KBM-7 (cell line): ENCODE results near the gene C1orf21.
A peak's percentile ranks its signal among the peaks of the same experiment; 100 is the strongest.

Source experiments
- DNase-seq: peaks from one replicate; pipeline ENCODE4 v3.0.0-alpha.2; 2015
- in situ Hi-C: fragments of 300-500 bp; cut with MboI; formaldehyde crosslinking; loops from 2 replicates; pipeline ENCODE4 v1.14.3; 2020; ENCODE audit warnings: low sequenced_read_pairs, low pct_unique_long_range_greater_than_20kb, mixed read lengths

The C1orf21 gene

GRCh38 chr1:184406479-184406878 is 19.6 kb downstream of the C1orf21 start:
- in situ Hi-C loops = no loop called here
- DNase-seq = no peak

GRCh38 chr1:184407816-184408510 is 21.1 kb downstream of the C1orf21 start:
- DNase-seq = no peak
- in situ Hi-C loops = no loop called here

GRCh38 chr1:184408580-184408979 is 21.8 kb downstream of the C1orf21 start:
- in situ Hi-C loops = no loop called here
- DNase-seq = no peak

GRCh38 chr1:184409011-184409410 is 22.2 kb downstream of the C1orf21 start:
- in situ Hi-C loops = no loop called here
- no peak for DNase-seq

- in situ Hi-C loops = no loop called here
Measured at GRCh38 chr1:184412472-184412871, 25.6 kb downstream of the C1orf21 start.

GRCh38 chr1:184416481-184416880 is 29.7 kb downstream of the C1orf21 start:
- in situ Hi-C loops = no loop called here
- DNase-seq = no peak

More at GRCh38 chr1:184412472-184412871, 25.6 kb downstream of the C1orf21 start:
- DNase-seq = no peak

GRCh38 chr1:184416946-184417345 is 30.1 kb downstream of the C1orf21 start:
- in situ Hi-C loops = no loop called here
- DNase-seq = no peak

GRCh38 chr1:184417916-184418315 is 31.1 kb downstream of the C1orf21 start:
- in situ Hi-C loops = no loop called here
- no peak for DNase-seq

GRCh38 chr1:184418652-184419349 is 32.0 kb downstream of the C1orf21 start:
- in situ Hi-C loops = no loop called here
- peak; percentile 70 for DNase-seq

- in situ Hi-C loops = no loop called here
- peak; percentile 9 for DNase-seq
Measured at GRCh38 chr1:184419350-184420161, 32.7 kb downstream of the C1orf21 start.

GRCh38 chr1:184422490-184423233 is 35.8 kb downstream of the C1orf21 start:
- in situ Hi-C loops = no loop called here
- no peak for DNase-seq

- in situ Hi-C loops = no loop called here
- DNase-seq = no peak
Measured at GRCh38 chr1:184423649-184424048, 36.8 kb downstream of the C1orf21 start.

- in situ Hi-C loops = no loop called here
- no peak for DNase-seq
Measured at GRCh38 chr1:184424157-184424556, 37.3 kb downstream of the C1orf21 start.

GRCh38 chr1:184424945-184425344 is 38.1 kb downstream of the C1orf21 start:
- in situ Hi-C loops = no loop called here
- no peak for DNase-seq

GRCh38 chr1:184425449-184426277 is 38.8 kb downstream of the C1orf21 start:
- no peak for DNase-seq
- in situ Hi-C loops = no loop called here

- DNase-seq = no peak
- in situ Hi-C loops = no loop called here
Measured at GRCh38 chr1:184426278-184426674, 39.4 kb downstream of the C1orf21 start.

- no peak for DNase-seq
- in situ Hi-C loops = no loop called here
Measured at GRCh38 chr1:184427722-184428121, 40.9 kb downstream of the C1orf21 start.

GRCh38 chr1:184428604-184429003 is 41.8 kb downstream of the C1orf21 start:
- DNase-seq = no peak
- in situ Hi-C loops = no loop called here

GRCh38 chr1:184429335-184429734 is 42.5 kb downstream of the C1orf21 start:
- no peak for DNase-seq
- in situ Hi-C loops = no loop called here
